ENCODE data around the gene MIER2.
"Not testable (repeated sequence)": the region's sequence is repeated elsewhere in the genome, so short reads cannot be mapped to it uniquely, and the experiment has no call there.

DNA sequence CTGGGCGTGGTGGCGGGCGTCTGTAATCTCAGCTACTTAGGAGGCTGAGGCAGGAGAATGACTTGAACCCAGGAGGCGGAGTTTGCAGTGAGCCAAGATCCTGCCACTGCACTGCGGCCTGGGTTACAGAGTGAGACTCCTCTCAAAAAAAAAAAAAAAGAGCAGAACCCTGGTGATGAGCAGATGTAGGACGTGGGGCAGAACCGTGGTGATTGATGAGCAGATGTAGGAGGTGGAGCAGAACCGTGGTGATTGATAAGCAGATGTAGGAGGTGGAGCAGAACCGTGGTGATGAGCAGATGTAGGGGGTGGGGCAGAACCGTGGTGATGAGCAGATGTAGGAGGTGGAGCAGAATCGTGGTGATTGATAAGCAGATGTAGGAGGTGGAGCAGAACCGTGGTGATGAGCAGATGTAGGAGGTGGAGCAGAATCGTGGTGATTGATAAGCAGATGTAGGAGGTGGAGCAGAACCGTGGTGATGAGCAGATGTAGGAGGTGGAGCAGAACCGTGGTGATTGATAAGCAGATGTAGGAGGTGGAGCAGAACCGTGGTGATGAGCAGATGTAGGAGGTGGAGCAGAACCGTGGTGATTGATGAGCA is 36.1 kb upstream of the MIER2 start:
- TF ChIP-seq, protein P1, sequence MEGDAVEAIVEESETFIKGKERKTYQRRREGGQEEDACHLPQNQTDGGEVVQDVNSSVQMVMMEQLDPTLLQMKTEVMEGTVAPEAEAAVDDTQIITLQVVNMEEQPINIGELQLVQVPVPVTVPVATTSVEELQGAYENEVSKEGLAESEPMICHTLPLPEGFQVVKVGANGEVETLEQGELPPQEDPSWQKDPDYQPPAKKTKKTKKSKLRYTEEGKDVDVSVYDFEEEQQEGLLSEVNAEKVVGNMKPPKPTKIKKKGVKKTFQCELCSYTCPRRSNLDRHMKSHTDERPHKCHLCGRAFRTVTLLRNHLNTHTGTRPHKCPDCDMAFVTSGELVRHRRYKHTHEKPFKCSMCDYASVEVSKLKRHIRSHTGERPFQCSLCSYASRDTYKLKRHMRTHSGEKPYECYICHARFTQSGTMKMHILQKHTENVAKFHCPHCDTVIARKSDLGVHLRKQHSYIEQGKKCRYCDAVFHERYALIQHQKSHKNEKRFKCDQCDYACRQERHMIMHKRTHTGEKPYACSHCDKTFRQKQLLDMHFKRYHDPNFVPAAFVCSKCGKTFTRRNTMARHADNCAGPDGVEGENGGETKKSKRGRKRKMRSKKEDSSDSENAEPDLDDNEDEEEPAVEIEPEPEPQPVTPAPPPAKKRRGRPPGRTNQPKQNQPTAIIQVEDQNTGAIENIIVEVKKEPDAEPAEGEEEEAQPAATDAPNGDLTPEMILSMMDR (IDR thresholded peaks at IDR 0.05; ENCODE audit: low read depth, low read length, poor library complexity, severe bottlenecking): not testable (repeated sequence)
- TF ChIP-seq EZH2phosphoT487 (IDR thresholded peaks at IDR 0.05; ENCODE audit: borderline replicate concordance, low read length): not testable (repeated sequence)
